Transverse colon (tissue), 4 donors: ENCODE results near the gene ZNF619. TPM values are rescaled to one million over a fixed set of nuclear protein-coding genes. Genes with fewer than 3 reads are reported as not detected.

Source experiments
- DNase-seq: peaks from one replicate; pipeline ENCODE4 v3.0.0-alpha.2; 2019
- H3K27ac ChIP-seq, 4 donors: fragments of 200-600 bp; sonication (generic); 2 replicates each; pipeline ENCODE4 v1.5.1; 2016 to 2018; ENCODE audit warnings: inconsistent platforms in 4 of 4
- H3K27me3 ChIP-seq: fragments of 200-600 bp; sonication (generic); 2 replicates; pipeline ENCODE4 v1.5.1; 2017; ENCODE audit warnings: inconsistent platforms
- H3K36me3 ChIP-seq, 4 donors: fragments of 200-600 bp; sonication (generic); 2 replicates each; pipeline ENCODE4 v1.5.1; 2017 to 2019; ENCODE audit warnings: inconsistent platforms in 4 of 4
- H3K4me1 ChIP-seq, 4 donors: fragments of 200-600 bp; sonication (generic); 2 replicates each; pipeline ENCODE4 v1.5.1; 2017 to 2020; ENCODE audit warnings: inconsistent platforms in 4 of 4
- H3K4me3 ChIP-seq, 4 donors: fragments of 200-600 bp; sonication (generic); 1 replicate in 1 of 4; 2 replicates in 3 of 4; pipeline versions ENCODE4 v1.5.1 to v1.6.1; 2017 to 2019; ENCODE audit warnings: inconsistent platforms in 4 of 4
- H3K9me3 ChIP-seq, 2 donors: fragments of 200-600 bp; sonication (generic); 2 replicates each; pipeline ENCODE4 v1.5.1; 2017 to 2019; ENCODE audit warnings: inconsistent platforms in 2 of 2
- CTCF ChIP-seq, 5 experiments: fragments of 200-600 bp in 3 of 5; fragments of 450-650 bp in 2 of 5; sonication (generic) in 3 of 5; IDR thresholded peaks; 1 replicate in 2 of 5; 2 replicates in 3 of 5; pipeline ENCODE4 v1.5.1; 2016 to 2017; ENCODE audit warnings: antibody characterized with exemption in 5 of 5, inconsistent platforms in 3 of 5, mild to moderate bottlenecking in 2 of 5, moderate library complexity in 1 of 5
- EP300 ChIP-seq: sonication (generic); formaldehyde crosslinking; IDR thresholded peaks from one replicate; pipeline ENCODE4 v1.6.1; 2017; ENCODE audit warnings: antibody characterized with exemption, low read depth
- POLR2A ChIP-seq: fragments of 450-650 bp; IDR thresholded peaks from one replicate; pipeline ENCODE4 v1.6.1; 2016; ENCODE audit warnings: antibody characterized with exemption, mild to moderate bottlenecking, moderate library complexity
- POLR2AphosphoS5 ChIP-seq, 3 donors: sonication (generic); formaldehyde crosslinking; IDR thresholded peaks; one replicate each; pipeline ENCODE4 v1.6.1; 2016; ENCODE audit warnings: antibody characterized with exemption in 3 of 3
- WGBS, 2 donors: methylation state at CpG; one replicate each; pipeline ENCODE4 v1.1.5; 2018; ENCODE audit warnings: low coverage in 1 of 2; 5-methylcytosine and 5-hydroxymethylcytosine counted together
- in situ Hi-C, 4 donors: fragments of 200-750 bp; cut with MboI; loops; one replicate each; pipeline versions ENCODE4 v1.15.0 to v1.15.1; 2017; ENCODE audit warnings: low sequenced_read_pairs in 3 of 4, low pct_ligation_motif_present in 1 of 4, low pct_unique_long_range_greater_than_20kb in 1 of 4
- intact Hi-C: fragments of 100-400 bp; cut with DNase I; formaldehyde crosslinking; loops from one replicate; pipeline ENCODE4 v1.15.1; 2023; ENCODE audit warnings: low total_unique reads
- total RNA-seq, 4 donors: library from RNA; depleted of rRNA; stranded (reverse); fragments of >200 nt; gene quantifications; one replicate each; pipeline ENCODE4 v1.1.0, GENCODE V29; 2016

ZNF619 gene
- total RNA-seq, 4 donors from 2014 or later: 2.0 to 7.9 (median 4.8) TPM

GRCh38 chr3:40523781-40524180, 46.9 kb downstream of the ZNF619 start:
- no peak for DNase-seq
- WGBS, 2 donors: 49 to 75% methylated on average over 2 of the region's 2 CpGs
- Histone ChIP-seq H3K36me3 (peaks cover 0 to 9% (median 3%) of the 10 kb centered on the region in 4 donors), H3K4me1 (peaks cover 0 to 24% (median 16%) of the 10 kb centered on the region in 4 donors), H3K9me3 (no peaks in the 10 kb centered on the region), H3K4me3 (peak overlapping the region in 1 of 4 donors; percentile 85), H3K27me3 (no peaks in the 10 kb centered on the region), H3K27ac (peak overlapping the region; percentile 89 to 94 (median 92))
- in situ Hi-C loops (loop anchor here in 1 of 4 donors (10.0 kb wide), 1 partner anchor 59 kb away; no protein-coding TSS in a partner anchor), intact Hi-C loops (no loop called here)
- TF ChIP-seq EP300: no peak
- no peak for TF ChIP-seq POLR2AphosphoS5 (IDR thresholded peaks at IDR 0.05)

GRCh38 chr3:40524222-40524567, 47.3 kb downstream of the ZNF619 start:
- Histone ChIP-seq H3K27me3 (no peaks in the 10 kb centered on the region), H3K4me3 (peak overlapping the region; percentile 72 to 98 (median 81)), H3K36me3 (peaks cover 0 to 11% (median 5%) of the 10 kb centered on the region in 4 donors), H3K4me1 (peaks cover 0 to 24% (median 16%) of the 10 kb centered on the region in 4 donors), H3K27ac (peak overlapping the region; percentile 89 to 94 (median 92)), H3K9me3 (no peaks in the 10 kb centered on the region)
- no peak for DNase-seq
- TF ChIP-seq EP300 (no peak), POLR2AphosphoS5 (IDR thresholded peaks at IDR 0.05) (no peak), CTCF (IDR thresholded peaks at IDR 0.05) (no peak), POLR2A (no peak)
- 9 to 16% methylated on average over 2 to 5 of the region's 5 CpGs for WGBS, 2 donors
- in situ Hi-C loops: loop anchor here in 1 of 4 donors (10.0 kb wide), 1 partner anchor 59 kb away; no protein-coding TSS in a partner anchor
- intact Hi-C loops: no loop called here

- Histone ChIP-seq H3K4me3 (peak within 1 kb of the TSS; percentile 72 to 98 (median 81)), H3K36me3 (peaks cover 0 to 16% (median 8%) of the 10 kb centered on the region in 4 donors), H3K27me3 (no peaks in the 10 kb centered on the region), H3K9me3 (no peaks in the 10 kb centered on the region), H3K4me1 (peaks cover 0 to 24% (median 16%) of the 10 kb centered on the region in 4 donors), H3K27ac (peak within 1 kb of the TSS; percentile 89 to 94 (median 92))
- in situ Hi-C loops: loop anchor here in 1 of 4 donors (10.0 kb wide), 1 partner anchor 60 kb away; no protein-coding TSS in a partner anchor
- DNase-seq: peak; percentile 94
- intact Hi-C loops: no loop called here
- TF ChIP-seq POLR2AphosphoS5 (IDR thresholded peaks at IDR 0.05): peak; percentile 72 to 95 (median 92)
- peak; percentile 92 for TF ChIP-seq POLR2A
- TF ChIP-seq EP300: no peak
- TF ChIP-seq CTCF (IDR thresholded peaks at IDR 0.05): peak in 1 of 5 experiments; percentile 8
- WGBS, 2 donors: 1% methylated on average over 53 of the region's 59 CpGs; no CpG with 5 or more reads in 1 of the 2 donors
These were observed 47.8 kb downstream of the ZNF619 start, which contains the start of gene ZNF621 for GRCh38 chr3:40524568-40525285. ZNF621 (plus strand) TSS chr3:40524960; CDS start chr3:40525841, 881 bp downstream.

- H3K27me3 ChIP-seq: no peaks in the 10 kb centered on the region
- 88 to 96% methylated on average over 3 of the region's 3 CpGs for WGBS, 2 donors
- peaks cover 0 to 52% (median 26%) of the 10 kb centered on the region in 4 donors for H3K36me3 ChIP-seq
- no peak overlapping the region for H3K4me3 ChIP-seq
- in situ Hi-C loops: loop anchor here in 1 of 4 donors (10.0 kb wide), 1 partner anchor 64 kb away; no protein-coding TSS in a partner anchor
- intact Hi-C loops: no loop called here
- H3K27ac ChIP-seq: no peak overlapping the region
- peaks cover 0 to 24% (median 16%) of the 10 kb centered on the region in 4 donors for H3K4me1 ChIP-seq
- DNase-seq: no peak
- TF ChIP-seq CTCF (IDR thresholded peaks at IDR 0.05) (no peak), POLR2A (no peak), EP300 (no peak), POLR2AphosphoS5 (IDR thresholded peaks at IDR 0.05) (no peak)
- H3K9me3 ChIP-seq: peaks cover 0 to 11% of the 10 kb centered on the region in 2 donors
These were observed 51.5 kb downstream of the ZNF619 start for GRCh38 chr3:40528426-40528825.
